HG02642 (cell line): ENCODE measurements around the gene IRAK4.
"Not testable (repeated sequence)": the region's sequence is repeated elsewhere in the genome, so short reads cannot be mapped to it uniquely, and the experiment has no call there.

Experiments
- ATAC-seq: cut with Tn5 transposase; IDR thresholded peaks from one replicate; pipeline ENCODE4 v1.9.1; 2021; ENCODE audit warnings: mild to moderate bottlenecking; ENCODE audit not compliant: unreplicated experiment, poor library complexity

The IRAK4 gene

DNA sequence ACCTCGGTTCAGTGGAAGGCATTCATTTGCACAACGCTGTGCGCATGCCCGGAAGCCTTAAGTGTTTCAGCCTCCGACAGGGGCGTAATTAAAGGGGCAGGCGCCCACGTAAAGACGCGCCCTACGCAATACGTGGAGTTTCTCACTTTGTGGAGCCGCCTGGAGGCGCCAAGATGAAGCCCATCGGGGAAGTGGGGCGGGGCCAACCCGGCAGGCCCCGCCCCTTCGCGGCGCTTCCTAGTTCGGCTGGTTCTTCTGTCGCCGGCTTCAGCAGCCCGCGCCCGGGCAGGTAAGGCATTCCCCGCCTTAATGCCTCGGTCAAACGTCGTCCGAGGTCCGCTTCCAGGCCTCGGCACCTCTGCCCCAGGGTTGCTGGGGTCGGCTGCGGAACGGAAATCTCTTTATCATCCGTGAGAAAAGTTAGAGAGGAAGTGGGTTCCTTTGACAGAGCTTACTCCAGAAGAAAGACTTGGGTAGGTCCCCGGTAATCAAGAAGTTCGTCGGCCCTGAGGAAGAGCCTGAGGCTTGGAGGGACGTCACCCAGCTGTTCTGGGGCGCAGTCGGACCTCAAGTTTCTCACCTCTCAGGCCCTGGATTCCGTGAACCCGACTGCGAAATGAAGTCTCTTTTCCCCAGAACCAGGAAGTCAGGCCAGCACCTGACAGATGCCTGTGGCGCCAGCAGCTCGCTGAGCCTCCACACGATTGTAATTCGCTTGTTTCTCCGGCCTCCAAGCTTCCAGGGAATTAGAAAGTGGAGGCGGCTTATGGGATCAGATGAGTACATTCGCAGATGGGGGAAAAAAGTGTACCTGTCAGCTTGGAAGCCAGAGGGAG is at the start of gene IRAK4, which contains the start of gene PUS7L:
IRAK4 (plus strand) TSS at position 224 of the 836 bp plus-strand sequence. CDS start 9,161 bp downstream, outside the sequence.
PUS7L (minus strand) TSS at position 63 of the 836 bp plus-strand sequence. CDS start 3,545 bp downstream, outside the sequence.
- ATAC-seq, result peak; percentile 98

DNA sequence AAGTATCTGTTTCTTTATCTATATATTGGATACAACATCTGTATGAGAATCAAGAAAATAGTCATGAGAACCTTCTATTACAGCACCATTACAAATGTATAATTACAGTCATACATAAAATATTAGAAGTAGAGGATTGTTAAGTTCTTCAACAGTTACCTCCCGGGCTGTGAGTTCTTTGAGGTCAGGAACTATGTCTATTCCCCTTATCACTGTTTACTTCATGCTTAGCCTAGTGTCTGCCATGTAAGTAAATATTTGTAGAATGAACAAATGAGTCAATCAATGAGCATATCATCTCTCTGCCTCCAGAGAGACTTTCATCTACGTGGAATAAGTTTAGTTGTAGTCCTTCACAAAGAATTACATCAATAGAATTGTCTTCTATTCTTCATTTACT is 47.4 kb upstream of the IRAK4 start:
- ATAC-seq, result no peak

- ATAC-seq, result no peak
Observed at GRCh38 chr12:43722621-43723020, 36.1 kb upstream of the IRAK4 start.

GRCh38 chr12:43723134-43723533 is 35.6 kb upstream of the IRAK4 start:
- ATAC-seq, result no peak

DNA sequence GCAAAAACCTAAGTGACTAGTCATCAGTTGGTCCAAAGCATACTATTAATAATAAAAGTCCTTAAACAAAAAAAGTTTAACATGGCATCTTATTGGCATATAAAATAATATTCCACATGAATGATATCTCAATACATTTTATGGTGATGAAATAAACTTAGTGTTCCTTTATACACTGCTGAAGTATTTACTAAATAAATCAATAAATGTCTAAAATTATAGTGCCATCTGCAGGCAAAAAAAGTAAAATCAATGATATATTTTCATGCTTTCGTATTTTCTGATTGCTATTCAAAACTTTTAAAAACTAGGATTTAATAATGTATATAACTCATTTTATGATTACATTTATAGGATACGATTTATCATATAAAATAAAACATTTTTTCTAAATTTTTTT is 30.6 kb upstream of the IRAK4 start:
- ATAC-seq, result no peak

- ATAC-seq, result no peak
Observed at GRCh38 chr12:43728698-43729097, 30.1 kb upstream of the IRAK4 start.

- ATAC-seq, result no peak
Observed at GRCh38 chr12:43730283-43730682, 28.5 kb upstream of the IRAK4 start.

DNA sequence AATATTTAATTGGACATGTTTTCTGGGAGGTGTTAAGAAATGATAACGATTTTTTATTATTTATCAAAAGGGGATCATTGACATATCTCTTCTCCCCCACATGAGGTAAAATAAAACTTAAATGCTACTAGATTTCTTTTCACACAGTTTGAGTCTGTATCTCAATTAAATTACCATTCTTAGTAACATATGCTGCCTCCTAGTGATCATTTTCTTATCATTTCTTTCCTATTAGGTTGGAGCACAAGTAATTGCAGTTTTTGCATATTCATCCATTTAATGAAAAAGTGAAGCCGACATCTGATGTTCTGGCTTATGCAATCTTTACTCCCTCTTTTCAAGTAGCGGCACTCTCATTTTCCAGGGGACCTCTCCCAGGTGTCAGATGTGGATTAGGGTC is 25.1 kb upstream of the IRAK4 start:
- no peak for ATAC-seq

DNA sequence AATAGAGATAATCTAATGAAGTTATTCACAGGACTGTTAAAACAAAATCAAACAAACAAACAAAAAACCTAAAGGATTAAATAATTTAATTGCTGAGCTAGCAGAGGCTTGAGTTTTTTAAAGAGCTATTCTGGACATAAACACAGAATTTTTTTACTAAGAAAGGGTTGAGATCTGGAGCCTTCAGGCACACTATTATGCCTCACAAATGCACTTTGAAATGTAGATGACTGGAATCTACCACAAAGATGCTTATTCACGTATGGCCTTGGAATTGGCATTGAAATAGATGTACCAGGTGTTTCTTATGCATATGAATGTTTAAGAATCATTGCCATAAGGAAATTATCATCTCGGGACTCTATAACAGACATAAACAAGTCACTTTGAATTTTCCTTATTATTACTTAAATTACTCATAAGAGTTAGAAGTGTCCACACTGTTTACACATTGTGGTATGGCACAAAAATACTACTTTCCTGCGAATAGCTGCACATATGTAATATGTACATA is 21.8 kb upstream of the IRAK4 start:
- no peak for ATAC-seq

- ATAC-seq, result no peak
Observed at GRCh38 chr12:43737646-43738045, 21.1 kb upstream of the IRAK4 start.

DNA sequence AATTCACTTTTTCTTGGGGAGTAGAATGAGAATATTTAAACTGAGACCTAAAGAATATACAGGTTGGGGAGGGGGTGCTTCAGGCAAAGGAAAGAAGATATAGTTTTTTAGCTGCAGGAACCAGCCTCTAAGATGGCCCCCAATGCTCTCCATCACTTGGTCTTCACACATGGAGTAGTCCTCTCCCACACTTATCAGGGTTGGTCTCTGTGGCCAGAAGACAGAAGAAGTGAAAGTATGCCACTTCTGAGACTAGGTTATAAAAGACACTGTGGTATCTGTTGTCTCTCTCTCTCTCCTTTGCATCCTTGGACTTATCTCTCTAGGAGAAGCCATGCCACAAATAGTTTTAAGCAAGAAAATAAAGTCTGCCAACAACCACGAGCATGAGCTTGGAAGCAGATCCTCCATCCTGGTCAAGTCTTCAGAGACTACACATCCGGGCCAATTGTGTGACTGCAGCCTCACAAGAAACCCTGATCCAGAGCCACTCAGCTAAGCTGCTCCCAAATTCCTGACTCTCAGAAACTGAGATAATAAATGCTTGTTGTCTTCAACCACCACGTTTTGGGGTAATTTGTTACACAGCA is 18.1 kb upstream of the IRAK4 start:
- ATAC-seq, result no peak

DNA sequence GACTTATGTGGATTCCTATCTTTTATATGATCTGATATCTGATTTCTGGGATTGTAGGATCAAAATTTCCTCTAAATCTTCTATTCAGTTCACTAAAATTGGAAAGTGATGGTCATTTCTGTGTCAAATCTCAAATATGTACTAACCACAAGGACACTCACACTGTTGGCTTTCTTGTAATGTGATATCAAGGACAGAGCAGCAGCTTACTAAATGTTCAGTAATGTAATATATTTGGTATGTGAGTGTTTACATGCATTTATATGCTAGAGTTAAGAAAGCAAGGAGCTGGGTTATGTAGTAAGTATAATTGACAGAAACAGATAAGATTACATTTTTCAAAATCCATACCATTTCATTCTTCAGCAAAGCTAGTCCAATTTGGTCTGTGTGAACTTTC is 16.6 kb upstream of the IRAK4 start:
- ATAC-seq, result no peak

GRCh38 chr12:43744826-43745225 is 13.9 kb upstream of the IRAK4 start:
- ATAC-seq, result no peak

DNA sequence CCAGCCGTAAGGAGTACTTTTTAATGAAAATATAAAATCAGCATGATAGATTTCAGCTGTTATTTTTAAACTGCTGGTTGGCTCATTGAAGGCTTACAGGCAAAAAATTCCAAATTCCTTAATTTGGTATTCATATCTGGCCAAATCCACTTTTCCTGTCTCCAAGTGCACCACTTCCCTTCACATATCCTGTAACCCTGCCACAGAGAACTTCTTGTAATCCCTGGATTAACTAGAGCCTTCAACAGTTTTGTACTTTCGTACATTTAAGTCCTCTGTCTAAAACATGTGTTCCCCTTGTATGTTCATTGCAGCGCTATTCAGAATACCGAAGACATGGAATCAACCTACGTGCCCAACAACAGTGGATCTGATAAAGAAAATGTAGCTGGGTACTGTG is 9.7 kb upstream of the IRAK4 start:
- ATAC-seq, result no peak

DNA sequence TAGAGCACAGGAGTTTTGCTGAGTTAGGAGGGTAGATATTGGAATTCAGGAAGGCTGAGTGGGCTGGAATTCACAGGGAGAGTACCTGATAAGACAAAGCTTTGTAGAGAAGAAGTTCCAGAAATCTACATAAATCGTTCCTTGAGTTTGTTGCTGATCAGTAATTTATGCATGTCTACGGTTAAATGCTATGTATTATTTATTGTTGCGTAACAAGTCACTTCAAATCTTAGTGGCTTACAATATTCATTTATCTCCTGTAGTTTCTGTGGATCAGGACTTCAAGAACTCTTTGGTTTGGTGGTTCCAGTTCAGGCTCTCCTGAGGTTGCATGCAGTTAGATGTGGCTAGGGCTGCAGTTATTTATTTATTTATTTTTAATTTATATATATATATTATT is 7.9 kb upstream of the IRAK4 start:
- ATAC-seq, result no peak

DNA sequence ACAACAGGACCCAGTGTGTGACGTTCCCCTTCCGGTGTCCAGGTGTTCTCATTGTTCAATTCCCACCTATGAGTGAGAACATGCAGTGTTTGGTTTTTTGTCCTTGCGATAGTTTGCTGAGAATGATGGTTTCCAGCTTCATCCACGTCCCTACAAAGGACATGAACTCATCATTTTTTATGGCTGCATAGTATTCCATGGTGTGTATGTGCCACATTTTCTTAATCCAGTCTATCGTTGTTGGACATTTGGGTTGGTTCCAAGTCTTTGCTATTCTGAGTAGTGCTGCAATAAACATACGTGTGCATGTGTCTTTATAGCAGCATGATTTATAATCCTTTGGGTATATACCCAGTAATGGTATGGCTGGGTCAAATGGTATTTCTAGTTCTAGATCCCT is 7.4 kb upstream of the IRAK4 start:
- ATAC-seq, result not testable (repeated sequence)

GRCh38 chr12:43754015-43754414 is 4.7 kb upstream of the IRAK4 start:
- no peak for ATAC-seq

GRCh38 chr12:43758247-43758727 is 464 bp upstream of the IRAK4 start:
- ATAC-seq, result no peak

DNA sequence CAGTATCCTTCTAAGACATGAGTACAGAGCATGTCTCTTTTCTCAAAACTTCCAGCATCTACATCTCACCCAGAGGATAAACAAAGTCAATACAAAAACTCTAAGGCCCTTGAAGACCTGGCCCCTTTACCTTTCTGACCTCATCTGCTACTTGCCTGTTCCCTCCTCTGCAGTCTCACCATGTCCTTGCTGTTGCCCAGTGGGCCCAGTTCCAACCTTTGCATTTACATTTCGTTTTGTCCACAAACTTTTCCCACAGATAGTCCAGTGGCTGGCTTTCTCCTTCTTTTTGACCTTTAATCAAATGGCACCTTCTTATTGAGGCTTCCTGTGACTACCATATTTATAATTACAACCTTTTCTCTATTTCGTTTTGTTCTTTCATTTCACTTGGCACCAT is 1.6 kb downstream of the IRAK4 start:
- ATAC-seq, result no peak

GRCh38 chr12:43761500-43761899 is 2.7 kb downstream of the IRAK4 start:
- no peak for ATAC-seq

GRCh38 chr12:43762596-43762995 is 3.8 kb downstream of the IRAK4 start:
- no peak for ATAC-seq
